CD14-positive monocyte (primary cell): ENCODE data around the gene CHST11. TPM values are rescaled to one million over a fixed set of nuclear protein-coding genes. Genes with fewer than 3 reads are reported as not detected.

ENCODE experiments used
- DNase-seq, 3 donors: peaks; one replicate each; pipeline ENCODE4 v3.0.0-alpha.2; 2011 to 2022
- H2AFZ ChIP-seq: 2 replicates; pipeline ENCODE4 v1.6.0; 2012; ENCODE audit warnings: mild to moderate bottlenecking, low read depth, low read length, inconsistent platforms; ENCODE audit not compliant: insufficient read depth, poor library complexity, severe bottlenecking
- H3K27ac ChIP-seq, 2 donors: 1 replicate in 1 of 2; 2 replicates in 1 of 2; pipeline ENCODE4 v1.5.1; 2012 to 2013; ENCODE audit warnings: low read length in 2 of 2, control low read depth in 1 of 2, inconsistent platforms in 1 of 2, low read depth in 1 of 2, mild to moderate bottlenecking in 1 of 2
- H3K27me3 ChIP-seq, 2 donors: one replicate each; pipeline versions ENCODE4 v1.6.0 to v1.6.1; 2011 to 2013; ENCODE audit warnings: low read length in 2 of 2; ENCODE audit not compliant: control insufficient read depth in 2 of 2, insufficient read depth in 2 of 2
- H3K36me3 ChIP-seq, 2 donors: replicated peaks in 1 of 2; 1 replicate in 1 of 2; 2 replicates in 1 of 2; pipeline versions ENCODE4 v1.5.1 to v1.6.1; 2012 to 2013; ENCODE audit warnings: low read length in 2 of 2, control low read depth in 1 of 2, inconsistent platforms in 1 of 2, mild to moderate bottlenecking in 1 of 2; ENCODE audit not compliant: insufficient read depth in 2 of 2, control insufficient read depth in 1 of 2
- H3K4me1 ChIP-seq, 2 donors: 1 replicate in 1 of 2; 2 replicates in 1 of 2; pipeline versions ENCODE4 v1.5.1 to v1.6.1; 2012 to 2013; ENCODE audit warnings: low read length in 2 of 2, control low read depth in 1 of 2, inconsistent platforms in 1 of 2, mild to moderate bottlenecking in 1 of 2, moderate library complexity in 1 of 2; ENCODE audit not compliant: insufficient read depth in 2 of 2, control insufficient read depth in 1 of 2
- H3K4me2 ChIP-seq: replicated peaks from 2 replicates; pipeline ENCODE3; 2012; ENCODE audit warnings: low read length, moderate library complexity, mild to moderate bottlenecking; ENCODE audit not compliant: poor library complexity, severe bottlenecking; ENCODE audit errors: extremely low read depth
- H3K4me3 ChIP-seq, 3 experiments: fragments of 200-600 bp in 1 of 3; sonication (generic) in 1 of 3; replicated peaks in 1 of 3; 1 replicate in 2 of 3; 2 replicates in 1 of 3; pipeline ENCODE4 v1.5.1; 2011 to 2013; ENCODE audit warnings: low read length in 3 of 3, mild to moderate bottlenecking in 3 of 3, control low read depth in 2 of 3, low read depth in 2 of 3, inconsistent platforms in 1 of 3, moderate library complexity in 1 of 3
- H3K79me2 ChIP-seq: 2 replicates; pipeline ENCODE4 v1.6.0; 2012; ENCODE audit warnings: mild to moderate bottlenecking, control low read depth, inconsistent platforms, low read length, moderate library complexity; ENCODE audit not compliant: insufficient read depth
- H3K9ac ChIP-seq: 2 replicates; pipeline ENCODE4 v1.6.0; 2017; ENCODE audit warnings: low read length, mild to moderate bottlenecking; ENCODE audit not compliant: insufficient read depth, poor library complexity, severe bottlenecking
- H3K9me3 ChIP-seq, 2 donors: replicated peaks in 1 of 2; 1 replicate in 1 of 2; 2 replicates in 1 of 2; pipeline versions ENCODE4 v1.5.1 to v1.6.1; 2012 to 2013; ENCODE audit warnings: low read length in 2 of 2, control low read depth in 1 of 2; ENCODE audit not compliant: control insufficient read depth in 1 of 2, insufficient read depth in 1 of 2
- H4K20me1 ChIP-seq: 2 replicates; pipeline ENCODE4 v1.6.0; 2012; ENCODE audit warnings: mild to moderate bottlenecking, low read length, control low read depth, moderate library complexity; ENCODE audit not compliant: insufficient read depth
- H3K27ac Mint-ChIP-seq, 7 donors: one replicate each; pipeline ENCODE4 v1.8.0; 2020; ENCODE audit warnings: mild to moderate bottlenecking in 7 of 7, mixed read lengths in 7 of 7, moderate library complexity in 6 of 7, inconsistent platforms in 2 of 7
- H3K27me3 Mint-ChIP-seq, 3 donors: one replicate each; pipeline ENCODE4 v1.8.0; 2021 to 2022; ENCODE audit warnings: low read depth in 3 of 3, mild to moderate bottlenecking in 3 of 3, mixed read lengths in 3 of 3, moderate library complexity in 3 of 3, inconsistent platforms in 1 of 3
- H3K36me3 Mint-ChIP-seq, 2 donors: one replicate each; pipeline ENCODE4 v1.8.0; 2020; ENCODE audit warnings: mixed read lengths in 2 of 2, inconsistent platforms in 1 of 2, mild to moderate bottlenecking in 1 of 2
- H3K4me1 Mint-ChIP-seq: one replicate; pipeline ENCODE4 v1.8.0; 2020; ENCODE audit warnings: mild to moderate bottlenecking, mixed read lengths
- H3K4me3 Mint-ChIP-seq, 2 donors: one replicate each; pipeline ENCODE4 v1.8.0; 2020; ENCODE audit warnings: mild to moderate bottlenecking in 2 of 2, mixed read lengths in 2 of 2, moderate library complexity in 1 of 2
- H3K9me3 Mint-ChIP-seq, 7 donors: one replicate each; pipeline ENCODE4 v1.8.0; 2020 to 2022; ENCODE audit warnings: mixed read lengths in 7 of 7, mild to moderate bottlenecking in 6 of 7, moderate library complexity in 6 of 7, inconsistent platforms in 2 of 7
- WGBS: methylation state at CpG from one replicate; pipeline ENCODE4 v1.1.5; 2013; ENCODE audit warnings: missing lambda C conversion rate; ENCODE audit not compliant: insufficient coverage; 5-methylcytosine and 5-hydroxymethylcytosine counted together
- intact Hi-C, 2 donors: fragments of 100-400 bp; cut with micrococcal nuclease; formaldehyde crosslinking; loops; one replicate each; pipeline versions ENCODE4 v1.15.0 to v1.15.1; 2023
- polyA plus RNA-seq, 3 donors: library from polyadenylated mRNA; depleted of rRNA in 1 of 3; unstranded in 2 of 3; stranded (reverse) in 1 of 3; fragments of 300-500 nt in 2 of 3; fragments of >200 nt in 1 of 3; fragmentation: Illumina TruSeq in 2 of 3; gene quantifications; 1 replicate in 2 of 3; 2 replicates in 1 of 3; pipeline ENCODE4 v1.2.3, GENCODE V29; 2012 to 2021
- TF ChIP-seq, protein P1 (sequence below): fragments of 200-600 bp; IDR thresholded peaks from one replicate; pipeline ENCODE4 v1.8.0; 2022; ENCODE audit warnings: antibody characterized with exemption, mild to moderate bottlenecking

The CHST11 gene
- polyA plus RNA-seq, 3 donors = 44.4 to 66.6 (median 48.4) TPM

DNA sequence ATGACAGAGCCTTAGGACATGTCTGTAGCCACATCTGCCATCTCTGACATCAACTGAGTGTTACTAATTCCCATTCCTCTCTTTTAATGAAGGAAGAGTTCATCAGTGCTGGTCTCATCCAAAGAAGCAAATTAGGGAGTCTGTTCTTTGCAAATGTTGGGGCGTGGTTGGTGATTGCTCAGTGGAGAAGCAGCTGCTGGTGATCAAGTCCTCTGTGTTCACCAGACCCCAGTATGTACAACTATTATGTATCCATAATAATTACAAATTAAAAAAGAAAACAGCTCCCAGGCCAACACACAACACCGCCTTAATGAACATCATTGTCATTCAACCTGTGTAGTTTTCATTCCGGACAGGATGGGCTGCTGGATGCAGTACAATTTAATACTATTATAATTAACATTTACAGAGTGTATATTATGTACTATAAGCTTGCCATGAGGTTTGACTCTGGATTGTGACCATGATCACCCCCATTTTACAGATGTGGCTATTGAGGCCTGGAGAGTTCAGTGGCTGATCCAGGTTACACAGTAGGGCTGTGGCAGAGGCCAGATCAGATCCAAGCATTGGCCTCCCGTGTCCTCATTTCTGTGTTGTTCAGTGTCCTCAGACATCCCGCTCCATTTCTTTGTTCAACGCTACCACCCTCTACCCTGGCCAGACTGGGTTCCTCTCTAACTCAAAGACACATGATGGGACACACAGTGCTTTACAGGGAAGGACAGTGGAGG lies 179.0 kb downstream of the CHST11 start:
- no peak for DNase-seq
- TF ChIP-seq, protein P1, sequence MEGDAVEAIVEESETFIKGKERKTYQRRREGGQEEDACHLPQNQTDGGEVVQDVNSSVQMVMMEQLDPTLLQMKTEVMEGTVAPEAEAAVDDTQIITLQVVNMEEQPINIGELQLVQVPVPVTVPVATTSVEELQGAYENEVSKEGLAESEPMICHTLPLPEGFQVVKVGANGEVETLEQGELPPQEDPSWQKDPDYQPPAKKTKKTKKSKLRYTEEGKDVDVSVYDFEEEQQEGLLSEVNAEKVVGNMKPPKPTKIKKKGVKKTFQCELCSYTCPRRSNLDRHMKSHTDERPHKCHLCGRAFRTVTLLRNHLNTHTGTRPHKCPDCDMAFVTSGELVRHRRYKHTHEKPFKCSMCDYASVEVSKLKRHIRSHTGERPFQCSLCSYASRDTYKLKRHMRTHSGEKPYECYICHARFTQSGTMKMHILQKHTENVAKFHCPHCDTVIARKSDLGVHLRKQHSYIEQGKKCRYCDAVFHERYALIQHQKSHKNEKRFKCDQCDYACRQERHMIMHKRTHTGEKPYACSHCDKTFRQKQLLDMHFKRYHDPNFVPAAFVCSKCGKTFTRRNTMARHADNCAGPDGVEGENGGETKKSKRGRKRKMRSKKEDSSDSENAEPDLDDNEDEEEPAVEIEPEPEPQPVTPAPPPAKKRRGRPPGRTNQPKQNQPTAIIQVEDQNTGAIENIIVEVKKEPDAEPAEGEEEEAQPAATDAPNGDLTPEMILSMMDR = no peak
- Histone ChIP-seq H3K4me3 (no peak overlapping the region), H4K20me1 (peaks cover 44% of the 10 kb centered on the region), H2AFZ (no peak overlapping the region), H3K9ac (no peak overlapping the region), H3K4me1 (peaks cover 44 to 49% of the 10 kb centered on the region in 2 donors), H3K4me2 (no peak overlapping the region), H3K27me3 (no peaks in the 10 kb centered on the region), H3K79me2 (peaks cover 93% of the 10 kb centered on the region), H3K36me3 (no peaks in the 10 kb centered on the region), H3K27ac (peak overlapping the region; percentile 13 to 63), H3K9me3 (peaks cover 0 to 2% of the 10 kb centered on the region in 2 donors)
- 100% methylated on average over 1 of the region's 6 CpGs for WGBS
- Mint-ChIP-seq H3K27ac (peak overlapping the region; percentile 31 to 89 (median 70)), H3K27me3 (peaks cover 0 to 3% (median 0%) of the 10 kb centered on the region in 3 donors), H3K9me3 (peaks cover 0 to 2% (median 0%) of the 10 kb centered on the region in 7 donors), H3K36me3 (peaks cover 29 to 42% of the 10 kb centered on the region in 2 donors), H3K4me1 (peaks cover 65% of the 10 kb centered on the region), H3K4me3 (no peak overlapping the region)
- intact Hi-C loops = no loop called here

DNA sequence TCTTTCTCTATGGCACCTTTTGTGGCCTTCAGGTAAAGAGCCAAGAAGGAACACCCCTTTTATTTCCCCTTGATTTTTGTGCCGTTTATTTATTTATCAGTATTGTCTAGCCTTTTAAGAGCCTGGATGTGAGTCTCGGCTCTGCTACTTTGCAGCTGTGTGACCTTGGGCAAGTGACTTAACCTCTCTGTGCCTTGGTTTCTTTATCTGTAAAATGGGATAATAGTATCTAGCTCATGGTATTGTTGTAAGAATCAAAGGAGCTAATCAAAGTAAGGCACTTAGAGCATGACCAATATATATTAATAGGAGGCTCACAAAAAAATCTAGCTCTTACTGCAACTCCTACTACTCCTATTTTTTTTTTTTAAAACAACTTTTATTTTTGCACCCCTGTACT lies 179.7 kb downstream of the CHST11 start:
- peaks cover 23 to 41% of the 10 kb centered on the region in 2 donors for H3K36me3 Mint-ChIP-seq
- no CpG with 5 or more reads among the region's 2 CpGs for WGBS
- Histone ChIP-seq H3K4me2 (no peak overlapping the region), H3K79me2 (peaks cover 93% of the 10 kb centered on the region), H3K9me3 (peaks cover 0 to 4% of the 10 kb centered on the region in 2 donors), H3K4me1 (peaks cover 52 to 56% of the 10 kb centered on the region in 2 donors), H3K4me3 (no peak overlapping the region), H4K20me1 (peaks cover 38% of the 10 kb centered on the region), H3K9ac (no peak overlapping the region), H3K27me3 (no peaks in the 10 kb centered on the region), H3K36me3 (no peaks in the 10 kb centered on the region), H3K27ac (peak overlapping the region; percentile 63), H2AFZ (no peak overlapping the region)
- DNase-seq = no peak
- H3K4me1 Mint-ChIP-seq = peaks cover 71% of the 10 kb centered on the region
- no peak overlapping the region for H3K4me3 Mint-ChIP-seq
- H3K27me3 Mint-ChIP-seq = peaks cover 0 to 3% (median 0%) of the 10 kb centered on the region in 3 donors
- H3K9me3 Mint-ChIP-seq = peaks cover 0 to 3% (median 2%) of the 10 kb centered on the region in 7 donors
- TF ChIP-seq, protein P1 = no peak
- H3K27ac Mint-ChIP-seq = peak overlapping the region; percentile 52 to 97 (median 83)
- intact Hi-C loops = no loop called here
